ENCODE results near the gene PTPRK.

The PTPRK gene

GRCh38 chr6:128076843-128077242, 443.6 kb downstream of the PTPRK start:
- H3K4me3 ChIP-seq (ENCODE audit: low read depth, low read length): no peak overlapping the region
- in situ Hi-C loops (cut with HindIII; ENCODE audit: low sequenced_read_pairs): no loop called here
- no peak for DNase-seq (ENCODE audit: low read depth, low spot score)
- TF ChIP-seq CTCF (IDR thresholded peaks at IDR 0.05; ENCODE audit: low read depth, low read length): no peak

- in situ Hi-C loops (cut with HindIII; ENCODE audit: low sequenced_read_pairs): no loop called here
- no peak overlapping the region for H3K4me3 ChIP-seq (ENCODE audit: low read depth, low read length)
- no peak for DNase-seq (ENCODE audit: low read depth, low spot score)
- TF ChIP-seq CTCF (IDR thresholded peaks at IDR 0.05; ENCODE audit: low read depth, low read length): no peak
Measured at GRCh38 chr6:128074567-128074966, 445.8 kb downstream of the PTPRK start.

- no peak for DNase-seq (ENCODE audit: low read depth, low spot score)
- in situ Hi-C loops (cut with HindIII; ENCODE audit: low sequenced_read_pairs): no loop called here
- no peak overlapping the region for H3K4me3 ChIP-seq (ENCODE audit: low read depth, low read length)
- TF ChIP-seq CTCF (IDR thresholded peaks at IDR 0.05; ENCODE audit: low read depth, low read length): no peak
Measured at GRCh38 chr6:128073389-128073788, 447.0 kb downstream of the PTPRK start.

- TF ChIP-seq CTCF (IDR thresholded peaks at IDR 0.05; ENCODE audit: low read depth, low read length): no peak
- H3K4me3 ChIP-seq (ENCODE audit: low read depth, low read length): no peak overlapping the region
- in situ Hi-C loops (cut with HindIII; ENCODE audit: low sequenced_read_pairs): no loop called here
- no peak for DNase-seq (ENCODE audit: low read depth, low spot score)
Measured at GRCh38 chr6:128071212-128071611, 449.2 kb downstream of the PTPRK start.

GRCh38 chr6:128070406-128070805, 450.0 kb downstream of the PTPRK start:
- peak; percentile 57 for DNase-seq (ENCODE audit: low read depth, low spot score)
- in situ Hi-C loops (cut with HindIII; ENCODE audit: low sequenced_read_pairs): no loop called here

GRCh38 chr6:128069188-128069587, 451.2 kb downstream of the PTPRK start:
- in situ Hi-C loops (cut with HindIII; ENCODE audit: low sequenced_read_pairs): no loop called here
- TF ChIP-seq CTCF (IDR thresholded peaks at IDR 0.05; ENCODE audit: low read depth, low read length): no peak
- H3K4me3 ChIP-seq (ENCODE audit: low read depth, low read length): no peak overlapping the region
- DNase-seq (ENCODE audit: low read depth, low spot score): peak; percentile 67

More at GRCh38 chr6:128070406-128070805, 450.0 kb downstream of the PTPRK start:
- no peak for TF ChIP-seq CTCF (IDR thresholded peaks at IDR 0.05; ENCODE audit: low read depth, low read length)
- no peak overlapping the region for H3K4me3 ChIP-seq (ENCODE audit: low read depth, low read length)

- DNase-seq (ENCODE audit: low read depth, low spot score): no peak
- in situ Hi-C loops (cut with HindIII; ENCODE audit: low sequenced_read_pairs): no loop called here
- no peak for TF ChIP-seq CTCF (IDR thresholded peaks at IDR 0.05; ENCODE audit: low read depth, low read length)
- H3K4me3 ChIP-seq (ENCODE audit: low read depth, low read length): no peak overlapping the region
Measured at GRCh38 chr6:128068119-128068479, 452.3 kb downstream of the PTPRK start.
